ENCODE measurements around the gene RPS3. TPM values are rescaled to one million over a fixed set of nuclear protein-coding genes. Genes with fewer than 3 reads are reported as not detected.
A peak's percentile ranks its signal among the peaks of the same experiment; 100 is the strongest.

Gene RPS3
- total and polyA plus RNA-seq, 2 of the 13 experiments (the other 11 are each of a cell fraction or from before 2014, with no cell fraction given), result 2,143 to 3,616 TPM

DNA sequence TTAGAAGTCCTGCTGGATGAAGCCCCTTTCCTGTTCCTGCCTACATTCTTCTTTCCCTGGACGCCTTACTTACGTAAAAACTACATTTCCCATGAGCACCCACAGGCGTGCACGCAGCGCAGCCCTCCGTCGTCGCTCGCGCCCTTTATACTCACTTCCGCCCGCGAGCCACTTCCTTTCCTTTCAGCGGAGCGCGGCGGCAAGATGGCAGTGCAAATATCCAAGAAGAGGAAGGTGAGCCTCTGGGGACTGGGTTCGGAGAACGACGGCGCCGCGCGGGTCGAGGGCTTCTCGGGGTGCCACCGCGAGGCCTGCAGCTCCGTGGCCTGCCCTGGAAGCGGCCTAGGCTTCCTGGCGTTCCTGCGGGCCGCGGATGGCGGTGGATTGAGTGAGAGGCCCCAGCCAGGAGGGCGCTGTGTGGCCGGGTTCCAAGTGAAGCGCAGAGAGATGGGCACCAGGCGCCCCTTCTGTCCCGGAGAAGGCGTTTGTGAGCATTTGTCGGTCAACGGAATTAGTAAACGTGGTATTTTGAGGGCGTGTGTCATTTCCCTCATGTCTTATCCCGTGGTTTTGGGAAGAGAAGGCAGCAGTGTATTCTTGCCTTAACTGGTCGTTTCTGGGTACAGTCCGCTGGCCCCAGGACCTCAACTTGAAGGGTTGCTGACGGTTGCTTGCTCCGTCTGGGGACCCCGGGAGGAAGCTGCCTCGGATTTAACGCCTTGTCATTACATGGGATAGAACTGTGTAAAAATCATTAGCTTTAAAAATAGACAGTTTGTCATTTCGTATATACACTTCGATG is at the start of gene RPS3 (continued):
- TF ChIP-seq, protein P1, sequence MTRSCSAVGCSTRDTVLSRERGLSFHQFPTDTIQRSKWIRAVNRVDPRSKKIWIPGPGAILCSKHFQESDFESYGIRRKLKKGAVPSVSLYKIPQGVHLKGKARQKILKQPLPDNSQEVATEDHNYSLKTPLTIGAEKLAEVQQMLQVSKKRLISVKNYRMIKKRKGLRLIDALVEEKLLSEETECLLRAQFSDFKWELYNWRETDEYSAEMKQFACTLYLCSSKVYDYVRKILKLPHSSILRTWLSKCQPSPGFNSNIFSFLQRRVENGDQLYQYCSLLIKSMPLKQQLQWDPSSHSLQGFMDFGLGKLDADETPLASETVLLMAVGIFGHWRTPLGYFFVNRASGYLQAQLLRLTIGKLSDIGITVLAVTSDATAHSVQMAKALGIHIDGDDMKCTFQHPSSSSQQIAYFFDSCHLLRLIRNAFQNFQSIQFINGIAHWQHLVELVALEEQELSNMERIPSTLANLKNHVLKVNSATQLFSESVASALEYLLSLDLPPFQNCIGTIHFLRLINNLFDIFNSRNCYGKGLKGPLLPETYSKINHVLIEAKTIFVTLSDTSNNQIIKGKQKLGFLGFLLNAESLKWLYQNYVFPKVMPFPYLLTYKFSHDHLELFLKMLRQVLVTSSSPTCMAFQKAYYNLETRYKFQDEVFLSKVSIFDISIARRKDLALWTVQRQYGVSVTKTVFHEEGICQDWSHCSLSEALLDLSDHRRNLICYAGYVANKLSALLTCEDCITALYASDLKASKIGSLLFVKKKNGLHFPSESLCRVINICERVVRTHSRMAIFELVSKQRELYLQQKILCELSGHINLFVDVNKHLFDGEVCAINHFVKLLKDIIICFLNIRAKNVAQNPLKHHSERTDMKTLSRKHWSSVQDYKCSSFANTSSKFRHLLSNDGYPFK (CRISPR knock-in tag; IDR thresholded peaks at IDR 0.05; ENCODE audit: borderline replicate concordance), result peak; percentile 88
- TF ChIP-seq ZNF550 (CRISPR knock-in tag; IDR thresholded peaks at IDR 0.05; ENCODE audit: borderline replicate concordance) (peak; percentile 86; the same call in 1 of the 2 replicates), ZNF878 (CRISPR knock-in tag; IDR thresholded peaks at IDR 0.05) (peak; percentile 79), CBX5 (CRISPR knock-in tag; IDR thresholded peaks at IDR 0.05; ENCODE audit: borderline replicate concordance) (0 out of 2 replicates have a peak, but pooled peaks have one; percentile 68), MTA3 (CRISPR knock-in tag; IDR thresholded peaks at IDR 0.05) (no peak), ZNF354B (CRISPR knock-in tag; IDR thresholded peaks at IDR 0.05) (peak; percentile 91; the same call in 1 of the 2 replicates), SRSF1 (optimal IDR thresholded peaks at IDR 0.05; ENCODE audit: low read depth, low read length) (peak; percentile 95), ZNF260 (CRISPR knock-in tag; IDR thresholded peaks at IDR 0.05; ENCODE audit: borderline replicate concordance, low read depth) (no peak), ZSCAN31 (CRISPR knock-in tag; IDR thresholded peaks at IDR 0.05; ENCODE audit: low read depth) (peak; percentile 86), ZNF329 (CRISPR knock-in tag; IDR thresholded peaks at IDR 0.05; ENCODE audit: low read depth) (peak; percentile 89), SIX1 (CRISPR knock-in tag; IDR thresholded peaks at IDR 0.05; ENCODE audit: borderline replicate concordance) (no peak; the same call in none of the 2 replicates), ZNF607 (CRISPR knock-in tag; IDR thresholded peaks at IDR 0.05; ENCODE audit: borderline replicate concordance) (peak; percentile 89), SUZ12 (IDR thresholded peaks at IDR 0.05; ENCODE audit: low read depth, low read length) (peak; percentile 69), YEATS4 (CRISPR knock-in tag; IDR thresholded peaks at IDR 0.05; ENCODE audit: borderline replicate concordance) (peak; percentile 96), SNAPC2 (CRISPR knock-in tag; IDR thresholded peaks at IDR 0.05) (peak; percentile 95), TCF12 (IDR thresholded peaks at IDR 0.05) (no peak), TCF12 (CRISPR knock-in tag; IDR thresholded peaks at IDR 0.05) (peak; percentile 82; the same call in 1 of the 2 replicates), ZFP36L2 (CRISPR knock-in tag; IDR thresholded peaks at IDR 0.05) (no peak), ZNF180 (CRISPR knock-in tag; IDR thresholded peaks at IDR 0.05; ENCODE audit: borderline replicate concordance, low read depth) (0 out of 2 replicates have a peak, but pooled peaks have one; percentile 39), SIN3B (IDR thresholded peaks at IDR 0.05; ENCODE audit: low read length) (0 out of 2 replicates have a peak, but pooled peaks have one; percentile 51)
- TF ChIP-seq, protein P2, sequence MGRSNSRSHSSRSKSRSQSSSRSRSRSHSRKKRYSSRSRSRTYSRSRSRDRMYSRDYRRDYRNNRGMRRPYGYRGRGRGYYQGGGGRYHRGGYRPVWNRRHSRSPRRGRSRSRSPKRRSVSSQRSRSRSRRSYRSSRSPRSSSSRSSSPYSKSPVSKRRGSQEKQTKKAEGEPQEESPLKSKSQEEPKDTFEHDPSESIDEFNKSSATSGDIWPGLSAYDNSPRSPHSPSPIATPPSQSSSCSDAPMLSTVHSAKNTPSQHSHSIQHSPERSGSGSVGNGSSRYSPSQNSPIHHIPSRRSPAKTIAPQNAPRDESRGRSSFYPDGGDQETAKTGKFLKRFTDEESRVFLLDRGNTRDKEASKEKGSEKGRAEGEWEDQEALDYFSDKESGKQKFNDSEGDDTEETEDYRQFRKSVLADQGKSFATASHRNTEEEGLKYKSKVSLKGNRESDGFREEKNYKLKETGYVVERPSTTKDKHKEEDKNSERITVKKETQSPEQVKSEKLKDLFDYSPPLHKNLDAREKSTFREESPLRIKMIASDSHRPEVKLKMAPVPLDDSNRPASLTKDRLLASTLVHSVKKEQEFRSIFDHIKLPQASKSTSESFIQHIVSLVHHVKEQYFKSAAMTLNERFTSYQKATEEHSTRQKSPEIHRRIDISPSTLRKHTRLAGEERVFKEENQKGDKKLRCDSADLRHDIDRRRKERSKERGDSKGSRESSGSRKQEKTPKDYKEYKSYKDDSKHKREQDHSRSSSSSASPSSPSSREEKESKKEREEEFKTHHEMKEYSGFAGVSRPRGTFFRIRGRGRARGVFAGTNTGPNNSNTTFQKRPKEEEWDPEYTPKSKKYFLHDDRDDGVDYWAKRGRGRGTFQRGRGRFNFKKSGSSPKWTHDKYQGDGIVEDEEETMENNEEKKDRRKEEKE (IDR thresholded peaks at IDR 0.05), result no peak
- TF ChIP-seq, protein P3, sequence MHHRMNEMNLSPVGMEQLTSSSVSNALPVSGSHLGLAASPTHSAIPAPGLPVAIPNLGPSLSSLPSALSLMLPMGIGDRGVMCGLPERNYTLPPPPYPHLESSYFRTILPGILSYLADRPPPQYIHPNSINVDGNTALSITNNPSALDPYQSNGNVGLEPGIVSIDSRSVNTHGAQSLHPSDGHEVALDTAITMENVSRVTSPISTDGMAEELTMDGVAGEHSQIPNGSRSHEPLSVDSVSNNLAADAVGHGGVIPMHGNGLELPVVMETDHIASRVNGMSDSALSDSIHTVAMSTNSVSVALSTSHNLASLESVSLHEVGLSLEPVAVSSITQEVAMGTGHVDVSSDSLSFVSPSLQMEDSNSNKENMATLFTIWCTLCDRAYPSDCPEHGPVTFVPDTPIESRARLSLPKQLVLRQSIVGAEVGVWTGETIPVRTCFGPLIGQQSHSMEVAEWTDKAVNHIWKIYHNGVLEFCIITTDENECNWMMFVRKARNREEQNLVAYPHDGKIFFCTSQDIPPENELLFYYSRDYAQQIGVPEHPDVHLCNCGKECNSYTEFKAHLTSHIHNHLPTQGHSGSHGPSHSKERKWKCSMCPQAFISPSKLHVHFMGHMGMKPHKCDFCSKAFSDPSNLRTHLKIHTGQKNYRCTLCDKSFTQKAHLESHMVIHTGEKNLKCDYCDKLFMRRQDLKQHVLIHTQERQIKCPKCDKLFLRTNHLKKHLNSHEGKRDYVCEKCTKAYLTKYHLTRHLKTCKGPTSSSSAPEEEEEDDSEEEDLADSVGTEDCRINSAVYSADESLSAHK (CRISPR knock-in tag; IDR thresholded peaks at IDR 0.05; ENCODE audit: borderline replicate concordance), result 0 out of 2 replicates have a peak, but pooled peaks have one; percentile 40

Data from HepG2 (cell line).